ENCODE data around the gene LSR. TPM values are rescaled to one million over a fixed set of nuclear protein-coding genes. Genes with fewer than 3 reads are reported as not detected.

Gene LSR
- total and polyA plus RNA-seq, 2 experiments from 2014 or later: 116 to 212 TPM

DNA sequence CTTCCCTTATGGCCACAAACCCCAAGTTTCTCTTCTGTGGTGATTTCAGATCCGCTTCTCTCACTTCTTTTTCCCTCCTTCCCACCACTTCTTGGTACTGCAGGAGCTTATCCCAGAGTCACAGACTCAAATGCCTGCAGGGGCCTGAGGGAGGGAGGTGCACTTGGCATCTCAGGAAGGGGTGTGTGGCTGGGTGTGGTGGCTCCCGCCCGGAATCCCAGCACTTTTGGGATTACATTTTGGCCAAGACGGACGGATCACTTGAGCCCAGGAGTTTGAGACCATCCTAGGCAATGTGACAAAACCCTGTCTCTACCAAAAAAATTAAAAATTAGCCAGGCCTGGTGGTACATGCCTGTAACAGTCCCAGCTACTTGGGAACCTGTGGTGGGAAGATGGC is 25.5 kb downstream of the LSR start (continued):
- TF ChIP-seq EZH2phosphoT487 (IDR thresholded peaks at IDR 0.05; ENCODE audit: unreplicated experiment): no peak
- no peak for TF ChIP-seq EZH2 (IDR thresholded peaks at IDR 0.05; ENCODE audit: low read depth, unreplicated experiment)
- TF ChIP-seq, protein P1, sequence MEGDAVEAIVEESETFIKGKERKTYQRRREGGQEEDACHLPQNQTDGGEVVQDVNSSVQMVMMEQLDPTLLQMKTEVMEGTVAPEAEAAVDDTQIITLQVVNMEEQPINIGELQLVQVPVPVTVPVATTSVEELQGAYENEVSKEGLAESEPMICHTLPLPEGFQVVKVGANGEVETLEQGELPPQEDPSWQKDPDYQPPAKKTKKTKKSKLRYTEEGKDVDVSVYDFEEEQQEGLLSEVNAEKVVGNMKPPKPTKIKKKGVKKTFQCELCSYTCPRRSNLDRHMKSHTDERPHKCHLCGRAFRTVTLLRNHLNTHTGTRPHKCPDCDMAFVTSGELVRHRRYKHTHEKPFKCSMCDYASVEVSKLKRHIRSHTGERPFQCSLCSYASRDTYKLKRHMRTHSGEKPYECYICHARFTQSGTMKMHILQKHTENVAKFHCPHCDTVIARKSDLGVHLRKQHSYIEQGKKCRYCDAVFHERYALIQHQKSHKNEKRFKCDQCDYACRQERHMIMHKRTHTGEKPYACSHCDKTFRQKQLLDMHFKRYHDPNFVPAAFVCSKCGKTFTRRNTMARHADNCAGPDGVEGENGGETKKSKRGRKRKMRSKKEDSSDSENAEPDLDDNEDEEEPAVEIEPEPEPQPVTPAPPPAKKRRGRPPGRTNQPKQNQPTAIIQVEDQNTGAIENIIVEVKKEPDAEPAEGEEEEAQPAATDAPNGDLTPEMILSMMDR (conservative IDR thresholded peaks at IDR 0.05; ENCODE audit: low read depth in 2 of 2): no peak
- no peak for TF ChIP-seq POLR2AphosphoS5 (IDR thresholded peaks at IDR 0.05; ENCODE audit: low read depth)
- TF ChIP-seq ZNF114 (CRISPR knock-in tag; IDR thresholded peaks at IDR 0.05): no peak
- TF ChIP-seq, protein P2, sequence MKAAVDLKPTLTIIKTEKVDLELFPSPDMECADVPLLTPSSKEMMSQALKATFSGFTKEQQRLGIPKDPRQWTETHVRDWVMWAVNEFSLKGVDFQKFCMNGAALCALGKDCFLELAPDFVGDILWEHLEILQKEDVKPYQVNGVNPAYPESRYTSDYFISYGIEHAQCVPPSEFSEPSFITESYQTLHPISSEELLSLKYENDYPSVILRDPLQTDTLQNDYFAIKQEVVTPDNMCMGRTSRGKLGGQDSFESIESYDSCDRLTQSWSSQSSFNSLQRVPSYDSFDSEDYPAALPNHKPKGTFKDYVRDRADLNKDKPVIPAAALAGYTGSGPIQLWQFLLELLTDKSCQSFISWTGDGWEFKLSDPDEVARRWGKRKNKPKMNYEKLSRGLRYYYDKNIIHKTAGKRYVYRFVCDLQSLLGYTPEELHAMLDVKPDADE (IDR thresholded peaks at IDR 0.05): no peak
- no peak for TF ChIP-seq REST (IDR thresholded peaks at IDR 0.05; ENCODE audit: unreplicated experiment)
- no peak for TF ChIP-seq ZNF331 (CRISPR knock-in tag; IDR thresholded peaks at IDR 0.05; ENCODE audit: low read depth)

- no peak overlapping the region for H2AFZ ChIP-seq
- ATAC-seq (no peak), DNase-seq (ENCODE audit: low spot score) (no peak)
- no peaks in the 10 kb centered on the region; the same call in 1 of the 2 replicates for H3K36me3 ChIP-seq (ENCODE audit: insufficient read depth)
- H3K4me2 ChIP-seq: no peak overlapping the region
- H3K79me2 ChIP-seq (replicated peaks; ENCODE audit: insufficient read depth): no peaks in the 10 kb centered on the region
- no peak overlapping the region for H3K4me3 Mint-ChIP-seq
- H3K9me2 ChIP-seq (ENCODE audit: insufficient read depth): no peaks in the 10 kb centered on the region
- no peak overlapping the region for H3K27ac Mint-ChIP-seq
- no peak overlapping the region for H3K4me3 ChIP-seq
- H3K27me3 Mint-ChIP-seq (ENCODE audit: insufficient read depth, low read depth, poor library complexity): peaks cover 22% of the 10 kb centered on the region
- H3K4me1 ChIP-seq (ENCODE audit: insufficient read depth): no peaks in the 10 kb centered on the region
- no peaks in the 10 kb centered on the region; the same call in 2 of the 3 replicates for H3K4me1 Mint-ChIP-seq
- no peaks in the 10 kb centered on the region for H3K27me3 ChIP-seq (ENCODE audit: insufficient read depth)
- no peaks in the 10 kb centered on the region for H3F3A ChIP-seq (replicated peaks; ENCODE audit: low read depth)
- H3K9me3 Mint-ChIP-seq: no peaks in the 10 kb centered on the region; the same call in 2 of the 3 replicates
- peaks cover 50% of the 10 kb centered on the region for H3K36me3 Mint-ChIP-seq (ENCODE audit: low read depth)
- H3K27ac ChIP-seq (ENCODE audit: low read depth): no peak overlapping the region
- H4K20me1 ChIP-seq (replicated peaks; ENCODE audit: insufficient read depth): peaks cover under 1% of the 10 kb centered on the region; the same call in 1 of the 2 replicates
- TF ChIP-seq ZNF331 (CRISPR knock-in tag; IDR thresholded peaks at IDR 0.05; ENCODE audit: low read depth) (no peak), NANOG (IDR thresholded peaks at IDR 0.05; ENCODE audit: borderline replicate concordance) (no peak), CREB1 (CRISPR knock-in tag; IDR thresholded peaks at IDR 0.05; ENCODE audit: low read depth) (no peak), EZH2 (IDR thresholded peaks at IDR 0.05; ENCODE audit: low read depth, unreplicated experiment) (no peak), REST (IDR thresholded peaks at IDR 0.05; ENCODE audit: unreplicated experiment) (no peak), EZH2phosphoT487 (IDR thresholded peaks at IDR 0.05; ENCODE audit: unreplicated experiment) (no peak), ZNF114 (CRISPR knock-in tag; IDR thresholded peaks at IDR 0.05) (no peak)
- TF ChIP-seq, protein P2 (IDR thresholded peaks at IDR 0.05): no peak
These were observed 28.0 kb downstream of the LSR start for GRCh38 chr19:35276706-35277281.
